GM21381 (cell line): Measurements from ENCODE around the gene NXPH1.

Experiments
- ATAC-seq: cut with Tn5 transposase; IDR thresholded peaks from one replicate; pipeline ENCODE4 v1.9.1; 2021; ENCODE audit warnings: mild to moderate bottlenecking, moderate library complexity; ENCODE audit not compliant: unreplicated experiment

NXPH1 gene

GRCh38 chr7:8435590-8436545 lies 2.5 kb downstream of the NXPH1 start:
- ATAC-seq = no peak

GRCh38 chr7:8436965-8437364 lies 3.6 kb downstream of the NXPH1 start:
- ATAC-seq = peak; percentile 74

- no peak for ATAC-seq
Observed at GRCh38 chr7:8437606-8438005, 4.2 kb downstream of the NXPH1 start.

GRCh38 chr7:8440670-8441069 lies 7.3 kb downstream of the NXPH1 start:
- ATAC-seq = no peak

GRCh38 chr7:8441106-8441965 lies 7.9 kb downstream of the NXPH1 start:
- ATAC-seq = no peak

GRCh38 chr7:8442051-8442813 lies 8.8 kb downstream of the NXPH1 start:
- ATAC-seq = no peak

DNA sequence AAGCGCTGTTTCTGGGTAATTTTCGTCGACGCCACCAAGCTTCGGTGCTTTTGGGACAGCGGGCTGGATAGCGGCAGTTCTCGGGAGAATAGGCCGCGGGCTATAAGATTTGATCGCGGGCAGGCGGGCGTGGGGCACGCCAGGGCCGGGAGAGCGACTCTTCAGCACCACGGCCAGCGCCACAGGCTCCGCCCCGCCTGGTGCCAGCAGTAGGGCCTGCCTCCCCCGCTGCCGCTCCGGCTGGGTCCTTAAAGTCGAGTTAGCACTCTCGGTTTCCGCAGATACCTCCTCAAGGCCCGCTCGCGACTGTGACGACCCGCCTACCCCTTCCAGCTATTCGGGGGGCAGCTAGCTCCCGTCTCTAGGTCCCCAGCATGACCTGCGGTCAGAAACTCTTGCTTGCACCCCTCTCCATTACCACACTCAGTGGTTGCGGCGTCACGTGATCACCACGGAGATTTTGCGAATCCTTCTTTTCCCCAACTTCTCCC lies 9.4 kb downstream of the NXPH1 start:
- ATAC-seq = no peak

GRCh38 chr7:8443576-8444467 lies 10.4 kb downstream of the NXPH1 start:
- ATAC-seq = no peak

DNA sequence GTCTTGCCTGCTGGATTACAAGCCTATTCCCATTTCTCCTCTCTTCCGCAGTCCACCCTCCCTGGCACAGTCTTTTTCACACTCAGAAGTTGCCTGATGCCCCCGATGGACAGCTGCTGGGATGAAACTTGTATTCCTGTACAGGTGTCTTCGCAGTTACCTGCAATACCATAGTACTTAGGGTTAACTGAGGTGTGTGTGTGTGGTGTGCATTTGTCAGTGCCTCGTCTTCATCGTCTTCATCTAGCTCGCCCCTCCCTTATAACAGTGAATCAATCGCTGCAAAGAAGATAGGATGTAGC lies 11.0 kb downstream of the NXPH1 start:
- no peak for ATAC-seq

- ATAC-seq = no peak
Observed at GRCh38 chr7:8453535-8453934, 20.1 kb downstream of the NXPH1 start.

DNA sequence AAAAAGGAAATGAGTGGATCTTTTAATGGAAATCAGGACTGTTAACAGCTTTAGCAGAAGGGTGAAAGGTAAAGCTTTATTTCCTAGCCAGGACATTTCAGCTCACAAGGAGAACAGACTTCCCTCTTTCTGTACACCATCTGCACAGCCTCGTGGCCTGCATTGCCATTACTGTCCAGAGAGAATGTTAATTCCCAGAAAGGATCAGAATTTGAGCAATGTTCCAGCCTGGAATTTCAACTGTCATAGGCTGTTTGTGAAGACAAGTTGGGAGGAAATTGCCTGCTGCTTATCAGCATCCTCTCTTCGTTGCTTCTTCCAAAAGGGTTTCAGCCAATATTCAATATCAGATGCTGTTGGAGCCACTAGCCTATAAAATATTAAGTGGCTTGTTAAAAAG lies 22.0 kb downstream of the NXPH1 start:
- no peak for ATAC-seq

DNA sequence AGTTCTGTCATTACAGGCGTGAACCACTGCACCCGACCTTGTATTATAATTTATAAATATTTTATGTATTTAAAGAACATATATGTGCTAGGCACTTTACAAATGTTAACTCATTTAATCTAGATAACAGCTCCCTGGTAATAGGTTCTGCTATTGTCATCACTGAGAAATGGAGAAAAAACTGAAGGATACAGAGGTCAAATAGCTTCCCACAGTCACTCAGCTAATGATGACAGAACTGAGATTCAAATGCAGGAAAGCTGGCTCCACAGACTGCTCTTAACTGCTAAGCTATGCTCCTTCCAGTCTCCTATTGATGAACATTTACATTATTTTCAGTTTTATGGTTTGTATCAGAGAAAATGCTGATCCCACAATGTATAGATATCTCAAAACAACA lies 28.9 kb downstream of the NXPH1 start:
- no peak for ATAC-seq

DNA sequence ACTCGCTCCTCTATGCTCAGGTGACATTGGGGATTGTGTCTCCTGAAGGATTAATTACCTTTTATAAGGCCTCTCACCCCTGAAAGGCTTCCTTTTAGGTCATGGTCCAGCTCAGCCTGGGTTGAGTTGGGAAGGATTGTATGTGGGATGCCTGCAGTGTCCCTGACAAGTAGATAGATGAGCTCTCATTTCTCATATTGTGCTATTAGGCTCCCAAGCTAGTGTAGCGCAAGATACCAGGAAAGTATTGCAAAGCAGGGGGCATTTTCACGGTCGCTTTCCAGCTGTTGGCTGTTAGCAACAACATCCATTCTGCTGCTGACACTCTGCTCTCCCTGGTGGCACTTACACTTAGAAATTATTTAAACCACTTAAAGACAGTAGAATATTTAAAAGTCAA lies 31.9 kb downstream of the NXPH1 start:
- ATAC-seq = no peak

GRCh38 chr7:8480527-8480926 lies 47.1 kb downstream of the NXPH1 start:
- no peak for ATAC-seq

GRCh38 chr7:8481096-8481495 lies 47.7 kb downstream of the NXPH1 start:
- no peak for ATAC-seq

GRCh38 chr7:8481752-8482446 lies 48.5 kb downstream of the NXPH1 start:
- no peak for ATAC-seq

DNA sequence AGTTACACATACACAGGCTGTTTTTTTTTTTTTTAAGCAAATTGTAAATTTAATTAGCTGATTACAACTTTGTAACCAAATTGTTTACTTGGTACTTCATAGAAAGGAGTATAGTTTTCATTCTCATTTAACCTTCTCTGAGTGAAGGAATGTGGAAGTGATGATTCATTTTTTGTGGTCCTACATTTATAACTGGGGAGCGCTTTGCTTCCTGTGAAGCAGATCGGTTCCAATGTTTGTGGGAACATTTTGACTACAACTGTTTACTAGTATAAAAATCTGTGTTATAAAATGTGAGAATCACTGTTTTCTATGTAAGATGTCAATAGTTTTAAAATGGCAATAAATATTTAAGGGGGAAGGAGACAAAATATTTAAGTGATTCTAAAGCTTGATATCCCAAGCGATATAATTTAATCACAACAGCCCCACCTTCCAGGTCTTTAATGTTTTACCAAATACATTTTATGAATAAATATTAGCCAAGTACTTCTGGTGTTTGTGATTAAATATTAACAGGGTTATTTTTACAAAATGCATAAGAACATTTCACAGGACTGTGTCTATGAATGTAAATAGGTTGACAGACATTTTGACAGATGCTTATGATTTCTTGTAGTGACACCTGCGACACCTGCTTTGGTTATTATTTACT lies 57.1 kb downstream of the NXPH1 start:
- no peak for ATAC-seq

- ATAC-seq = no peak
Observed at GRCh38 chr7:8491106-8491505, 57.7 kb downstream of the NXPH1 start.
